ENCODE results near the gene PEAK1. TPM values are rescaled to one million over a fixed set of nuclear protein-coding genes. Genes with fewer than 3 reads are reported as not detected.
A peak's percentile ranks its signal among the peaks of the same experiment; 100 is the strongest.

PEAK1 gene
- total and polyA plus RNA-seq, 10 of the 15 experiments (the other 5 are each of a cell fraction or from before 2014, with no cell fraction given): 0.62 to 24.2 (median 11.2) TPM

DNA sequence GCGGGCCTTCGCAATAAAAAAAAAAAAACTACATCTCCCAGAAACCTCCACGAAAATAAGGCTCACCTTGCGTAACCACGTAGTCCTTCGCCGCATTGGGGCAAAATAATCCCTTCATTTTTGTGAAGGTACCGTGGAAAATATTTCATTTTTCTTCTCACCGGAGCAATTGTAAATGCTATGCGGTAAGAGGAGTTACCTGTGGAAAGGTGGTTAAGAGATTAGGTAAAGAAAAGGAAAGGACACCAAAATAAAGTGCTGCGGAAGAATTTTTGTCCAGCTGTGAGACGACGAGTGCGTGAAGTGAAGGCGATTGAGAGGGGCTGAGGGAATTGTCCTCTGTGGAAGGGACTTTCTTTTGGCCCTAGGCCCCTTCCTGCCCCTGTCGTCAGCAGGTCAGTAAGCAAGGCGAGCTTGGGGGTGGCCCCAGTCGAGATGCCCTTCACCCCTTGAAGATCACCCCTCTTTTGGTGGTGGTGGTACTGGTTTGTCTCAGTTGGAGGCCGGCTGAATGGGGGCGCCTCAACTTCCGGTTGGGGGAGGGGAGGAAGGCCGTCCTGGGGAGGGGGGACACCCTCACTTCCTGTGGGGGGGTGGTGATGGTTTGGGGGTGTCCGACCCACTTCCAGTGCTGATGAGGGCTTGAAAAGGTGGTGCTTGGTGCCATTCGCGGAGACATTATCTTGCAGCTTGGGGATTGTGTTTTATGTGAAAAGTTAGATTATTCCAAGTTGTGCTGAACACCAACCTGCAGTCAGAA, 886 bp upstream of the PEAK1 start, which contains the start of gene HMG20A (continued):
- TF ChIP-seq MXI1 (IDR thresholded peaks at IDR 0.05; ENCODE audit: low read depth, low read length) (no peak; the same call in 1 of the 2 replicates), SREBF1 (IDR thresholded peaks at IDR 0.05; ENCODE audit: low read length) (peak; percentile 57; the same call in 1 of the 2 replicates), MTA2 (IDR thresholded peaks at IDR 0.05; ENCODE audit: low read depth) (peak; percentile 75), ETV6 (conservative IDR thresholded peaks at IDR 0.05 in 1 of 2, IDR thresholded peaks at IDR 0.05 in 1 of 2; ENCODE audit: borderline replicate concordance in 1 of 2, low read depth in 1 of 2) (peak in 1 of 2 experiments; percentile 20; a peak in 1 of 4 replicates), KDM1A (IDR thresholded peaks at IDR 0.05; ENCODE audit: borderline replicate concordance) (no peak), POLR2A (IDR thresholded peaks at IDR 0.05; ENCODE audit: low read depth, low read length) (peak; percentile 81), SMAD1 (IDR thresholded peaks at IDR 0.05; ENCODE audit: low read depth, partially characterized antibody) (peak; percentile 68), IKZF1 (conservative IDR thresholded peaks at IDR 0.05) (peak; percentile 87), ZNF384 (IDR thresholded peaks at IDR 0.05; ENCODE audit: borderline replicate concordance, low read depth, low read length) (0 out of 2 replicates have a peak, but pooled peaks have one; percentile 23), ATF7 (IDR thresholded peaks at IDR 0.05; ENCODE audit: low read depth) (peak; percentile 93), RAD51 (IDR thresholded peaks at IDR 0.05) (peak; percentile 31; the same call in 1 of the 2 replicates), PML (IDR thresholded peaks at IDR 0.05; ENCODE audit: low read length) (no peak; the same call in 1 of the 2 replicates), ZNF622 (IDR thresholded peaks at IDR 0.05) (no peak), EP300 (IDR thresholded peaks at IDR 0.05; ENCODE audit: borderline replicate concordance in 1 of 2, control insufficient read depth in 1 of 2, low read depth in 2 of 2, low read length in 2 of 2) (0 out of 4 replicates have a peak, but pooled peaks of 1 of the 2 experiments have one; percentile 24), MYB (IDR thresholded peaks at IDR 0.05; ENCODE audit: borderline replicate concordance, low read depth, low read length) (no peak), NRF1 (conservative IDR thresholded peaks at IDR 0.05; ENCODE audit: low read depth, low read length) (no peak), SMARCA5 (IDR thresholded peaks at IDR 0.05) (no peak; the same call in 1 of the 2 replicates), TAF1 (IDR thresholded peaks at IDR 0.05; ENCODE audit: borderline replicate concordance, low read depth, low read length) (peak; percentile 82)
- TF ChIP-seq, protein P1, sequence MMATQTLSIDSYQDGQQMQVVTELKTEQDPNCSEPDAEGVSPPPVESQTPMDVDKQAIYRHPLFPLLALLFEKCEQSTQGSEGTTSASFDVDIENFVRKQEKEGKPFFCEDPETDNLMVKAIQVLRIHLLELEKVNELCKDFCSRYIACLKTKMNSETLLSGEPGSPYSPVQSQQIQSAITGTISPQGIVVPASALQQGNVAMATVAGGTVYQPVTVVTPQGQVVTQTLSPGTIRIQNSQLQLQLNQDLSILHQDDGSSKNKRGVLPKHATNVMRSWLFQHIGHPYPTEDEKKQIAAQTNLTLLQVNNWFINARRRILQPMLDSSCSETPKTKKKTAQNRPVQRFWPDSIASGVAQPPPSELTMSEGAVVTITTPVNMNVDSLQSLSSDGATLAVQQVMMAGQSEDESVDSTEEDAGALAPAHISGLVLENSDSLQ (IDR thresholded peaks at IDR 0.05): no peak
- TF ChIP-seq, protein P2, sequence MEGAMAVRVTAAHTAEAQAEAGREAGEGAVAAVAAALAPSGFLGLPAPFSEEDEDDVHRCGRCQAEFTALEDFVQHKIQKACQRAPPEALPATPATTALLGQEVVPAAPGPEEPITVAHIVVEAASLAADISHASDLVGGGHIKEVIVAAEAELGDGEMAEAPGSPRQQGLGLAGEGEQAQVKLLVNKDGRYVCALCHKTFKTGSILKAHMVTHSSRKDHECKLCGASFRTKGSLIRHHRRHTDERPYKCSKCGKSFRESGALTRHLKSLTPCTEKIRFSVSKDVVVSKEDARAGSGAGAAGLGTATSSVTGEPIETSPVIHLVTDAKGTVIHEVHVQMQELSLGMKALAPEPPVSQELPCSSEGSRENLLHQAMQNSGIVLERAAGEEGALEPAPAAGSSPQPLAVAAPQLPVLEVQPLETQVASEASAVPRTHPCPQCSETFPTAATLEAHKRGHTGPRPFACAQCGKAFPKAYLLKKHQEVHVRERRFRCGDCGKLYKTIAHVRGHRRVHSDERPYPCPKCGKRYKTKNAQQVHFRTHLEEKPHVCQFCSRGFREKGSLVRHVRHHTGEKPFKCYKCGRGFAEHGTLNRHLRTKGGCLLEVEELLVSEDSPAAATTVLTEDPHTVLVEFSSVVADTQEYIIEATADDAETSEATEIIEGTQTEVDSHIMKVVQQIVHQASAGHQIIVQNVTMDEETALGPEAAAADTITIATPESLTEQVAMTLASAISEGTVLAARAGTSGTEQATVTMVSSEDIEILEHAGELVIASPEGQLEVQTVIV (IDR thresholded peaks at IDR 0.05; ENCODE audit: borderline replicate concordance, partially characterized antibody): no peak
- TF ChIP-seq, protein P3, sequence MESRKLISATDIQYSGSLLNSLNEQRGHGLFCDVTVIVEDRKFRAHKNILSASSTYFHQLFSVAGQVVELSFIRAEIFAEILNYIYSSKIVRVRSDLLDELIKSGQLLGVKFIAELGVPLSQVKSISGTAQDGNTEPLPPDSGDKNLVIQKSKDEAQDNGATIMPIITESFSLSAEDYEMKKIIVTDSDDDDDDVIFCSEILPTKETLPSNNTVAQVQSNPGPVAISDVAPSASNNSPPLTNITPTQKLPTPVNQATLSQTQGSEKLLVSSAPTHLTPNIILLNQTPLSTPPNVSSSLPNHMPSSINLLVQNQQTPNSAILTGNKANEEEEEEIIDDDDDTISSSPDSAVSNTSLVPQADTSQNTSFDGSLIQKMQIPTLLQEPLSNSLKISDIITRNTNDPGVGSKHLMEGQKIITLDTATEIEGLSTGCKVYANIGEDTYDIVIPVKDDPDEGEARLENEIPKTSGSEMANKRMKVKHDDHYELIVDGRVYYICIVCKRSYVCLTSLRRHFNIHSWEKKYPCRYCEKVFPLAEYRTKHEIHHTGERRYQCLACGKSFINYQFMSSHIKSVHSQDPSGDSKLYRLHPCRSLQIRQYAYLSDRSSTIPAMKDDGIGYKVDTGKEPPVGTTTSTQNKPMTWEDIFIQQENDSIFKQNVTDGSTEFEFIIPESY (IDR thresholded peaks at IDR 0.05): 0 out of 2 replicates have a peak, but pooled peaks have one; percentile 11
- TF ChIP-seq, protein P4, sequence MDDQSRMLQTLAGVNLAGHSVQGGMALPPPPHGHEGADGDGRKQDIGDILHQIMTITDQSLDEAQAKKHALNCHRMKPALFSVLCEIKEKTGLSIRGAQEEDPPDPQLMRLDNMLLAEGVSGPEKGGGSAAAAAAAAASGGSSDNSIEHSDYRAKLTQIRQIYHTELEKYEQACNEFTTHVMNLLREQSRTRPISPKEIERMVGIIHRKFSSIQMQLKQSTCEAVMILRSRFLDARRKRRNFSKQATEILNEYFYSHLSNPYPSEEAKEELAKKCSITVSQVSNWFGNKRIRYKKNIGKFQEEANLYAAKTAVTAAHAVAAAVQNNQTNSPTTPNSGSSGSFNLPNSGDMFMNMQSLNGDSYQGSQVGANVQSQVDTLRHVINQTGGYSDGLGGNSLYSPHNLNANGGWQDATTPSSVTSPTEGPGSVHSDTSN (IDR thresholded peaks at IDR 0.05; ENCODE audit: insufficient replicate concordance, low read depth, low read length): peak; percentile 38

Data from GM12878 (cell line).